Measurements from ENCODE around the gene CEP126.
"Not testable (repeated sequence)": the region's sequence is repeated elsewhere in the genome, so short reads cannot be mapped to it uniquely, and the experiment has no call there.

Gene CEP126

GRCh38 chr11:101994052-101994469, 79.3 kb downstream of the CEP126 start:
- not testable (repeated sequence) for H3K9ac ChIP-seq (ENCODE audit: low read depth, low read length); H3K4me1 ChIP-seq (ENCODE audit: insufficient read depth, low read length); H3K27me3 ChIP-seq (ENCODE audit: insufficient read depth, low read length); H3K9me3 ChIP-seq (ENCODE audit: insufficient read depth, low read depth, low read length); H3K27ac ChIP-seq (ENCODE audit: low read length); H3K4me3 ChIP-seq (ENCODE audit: low read length); H3K36me3 ChIP-seq (ENCODE audit: insufficient read depth, low read depth, low read length)

GRCh38 chr11:101996111-101996510, 81.3 kb downstream of the CEP126 start:
- Histone ChIP-seq H3K27ac (ENCODE audit: low read length) (no peak overlapping the region), H3K27me3 (ENCODE audit: insufficient read depth, low read length) (no peaks in the 10 kb centered on the region), H3K4me3 (ENCODE audit: low read length) (no peak overlapping the region), H3K4me1 (ENCODE audit: insufficient read depth, low read length) (no peaks in the 10 kb centered on the region), H3K9me3 (ENCODE audit: insufficient read depth, low read depth, low read length) (no peaks in the 10 kb centered on the region), H3K36me3 (ENCODE audit: insufficient read depth, low read depth, low read length) (no peaks in the 10 kb centered on the region), H3K9ac (ENCODE audit: low read depth, low read length) (no peak overlapping the region)

DNA sequence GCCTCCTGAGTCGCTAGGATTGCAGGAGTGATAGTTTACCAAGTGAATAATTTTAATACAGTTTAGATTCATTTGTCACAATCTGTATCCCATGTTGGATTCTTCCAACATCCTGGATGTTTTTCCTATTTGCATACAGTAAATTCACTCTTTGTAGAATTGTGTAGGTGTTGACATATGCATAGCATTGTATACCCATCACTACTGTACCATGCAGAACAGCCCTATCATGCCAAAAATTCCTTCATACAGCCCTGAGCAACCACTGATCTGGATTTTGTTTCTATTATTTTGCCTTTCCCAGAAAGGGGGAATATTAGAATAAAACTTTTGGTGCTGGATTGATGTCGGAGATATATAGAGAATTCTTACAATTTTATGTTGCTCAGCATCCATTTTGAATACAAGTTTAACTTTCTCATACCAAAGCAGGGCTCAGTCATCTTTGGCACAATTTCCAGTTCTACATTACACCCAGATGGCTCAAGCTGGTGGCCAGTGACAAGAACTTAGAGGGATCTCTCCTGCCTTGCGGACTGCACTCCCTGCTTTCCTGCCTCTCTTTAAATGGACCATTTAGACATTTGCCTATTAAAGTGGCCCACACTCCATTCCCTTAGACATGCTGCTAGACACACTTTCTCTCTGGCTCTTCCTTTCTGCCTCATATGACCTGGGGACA, 87.0 kb downstream of the CEP126 start:
- Histone ChIP-seq H3K9ac (ENCODE audit: low read depth, low read length) (no peak overlapping the region), H3K4me3 (ENCODE audit: low read length) (no peak overlapping the region), H3K27ac (ENCODE audit: low read length) (no peak overlapping the region), H3K4me1 (ENCODE audit: insufficient read depth, low read length) (no peaks in the 10 kb centered on the region; the same call in 1 of the 2 replicates), H3K27me3 (ENCODE audit: insufficient read depth, low read length) (no peaks in the 10 kb centered on the region), H3K36me3 (ENCODE audit: insufficient read depth, low read depth, low read length) (no peaks in the 10 kb centered on the region), H3K9me3 (ENCODE audit: insufficient read depth, low read depth, low read length) (no peaks in the 10 kb centered on the region)

DNA sequence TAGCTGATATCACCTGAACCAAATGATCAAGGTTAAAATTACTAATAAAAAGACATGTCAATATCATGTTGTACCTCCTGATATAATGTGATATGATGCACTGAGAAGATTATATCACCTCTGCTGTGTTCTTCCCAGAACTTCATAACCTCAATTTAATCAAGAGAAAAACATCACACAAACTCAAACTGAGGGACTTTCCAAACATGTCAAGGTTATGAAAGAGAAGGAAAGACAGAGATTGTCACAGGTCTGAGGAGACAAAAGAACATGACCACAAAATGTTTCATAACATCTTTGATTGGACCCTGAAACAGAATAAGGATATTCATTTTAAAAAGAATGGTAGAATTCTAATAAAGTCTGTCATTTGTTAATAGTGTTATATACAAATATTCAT, 89.4 kb downstream of the CEP126 start:
- H3K9me3 ChIP-seq (ENCODE audit: insufficient read depth, low read depth, low read length), result no peaks in the 10 kb centered on the region
- no peaks in the 10 kb centered on the region for H3K27me3 ChIP-seq (ENCODE audit: insufficient read depth, low read length)
- no peaks in the 10 kb centered on the region; the same call in 1 of the 2 replicates for H3K4me1 ChIP-seq (ENCODE audit: insufficient read depth, low read length)
- H3K27ac ChIP-seq (ENCODE audit: low read length), result no peak overlapping the region
- no peaks in the 10 kb centered on the region for H3K36me3 ChIP-seq (ENCODE audit: insufficient read depth, low read depth, low read length)
- H3K9ac ChIP-seq (ENCODE audit: low read depth, low read length), result no peak overlapping the region
- H3K4me3 ChIP-seq (ENCODE audit: low read length), result no peak overlapping the region

GRCh38 chr11:102005306-102005705, 90.5 kb downstream of the CEP126 start:
- Histone ChIP-seq H3K9ac (ENCODE audit: low read depth, low read length) (no peak overlapping the region), H3K4me1 (ENCODE audit: insufficient read depth, low read length) (no peaks in the 10 kb centered on the region; the same call in 1 of the 2 replicates), H3K27me3 (ENCODE audit: insufficient read depth, low read length) (no peaks in the 10 kb centered on the region), H3K27ac (ENCODE audit: low read length) (no peak overlapping the region), H3K4me3 (ENCODE audit: low read length) (no peak overlapping the region), H3K36me3 (ENCODE audit: insufficient read depth, low read depth, low read length) (no peaks in the 10 kb centered on the region), H3K9me3 (ENCODE audit: insufficient read depth, low read depth, low read length) (no peaks in the 10 kb centered on the region)

DNA sequence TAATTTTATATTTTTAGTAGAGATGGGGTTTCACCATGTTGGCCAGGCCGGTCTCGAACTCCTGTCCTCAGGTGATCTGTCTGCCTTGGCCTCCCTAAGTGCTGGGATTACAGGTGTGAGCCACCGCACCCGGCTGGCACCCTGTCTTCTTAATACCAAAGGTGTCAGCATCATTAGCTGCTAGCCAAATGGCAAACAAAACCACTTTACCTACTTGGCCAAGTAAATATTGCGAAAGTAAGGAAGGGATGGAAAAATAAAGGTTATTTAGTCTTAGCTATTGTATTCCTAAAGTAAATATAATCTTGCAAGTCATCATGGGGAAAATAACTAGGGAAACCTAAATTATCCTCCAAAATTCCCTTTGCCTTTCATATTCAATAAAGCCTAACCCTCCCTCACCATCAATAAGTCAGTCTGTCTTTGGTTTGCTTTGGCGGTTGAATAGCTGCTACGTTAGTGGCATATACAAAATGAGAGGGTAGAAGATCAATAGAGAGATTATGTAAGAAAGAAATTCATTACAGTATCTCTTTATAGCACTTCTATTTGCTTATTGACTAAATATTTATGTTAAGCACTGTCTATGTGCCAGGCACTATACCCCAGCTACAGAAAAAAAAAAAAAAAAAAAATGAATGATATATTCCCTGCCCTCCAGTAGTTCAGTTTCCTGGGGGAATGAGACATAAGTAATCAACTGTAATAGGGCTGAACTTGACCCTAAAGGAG, 92.2 kb downstream of the CEP126 start:
- no peak overlapping the region for H3K27ac ChIP-seq (ENCODE audit: low read length)
- no peaks in the 10 kb centered on the region for H3K27me3 ChIP-seq (ENCODE audit: insufficient read depth, low read length)
- H3K9ac ChIP-seq (ENCODE audit: low read depth, low read length), result no peak overlapping the region

GRCh38 chr11:102007567-102008437, 93.0 kb downstream of the CEP126 start:
- Histone ChIP-seq H3K4me3 (ENCODE audit: low read length) (no peak overlapping the region), H3K27me3 (ENCODE audit: insufficient read depth, low read length) (no peaks in the 10 kb centered on the region), H3K27ac (ENCODE audit: low read length) (no peak overlapping the region), H3K36me3 (ENCODE audit: insufficient read depth, low read depth, low read length) (no peaks in the 10 kb centered on the region), H3K9ac (ENCODE audit: low read depth, low read length) (no peak overlapping the region), H3K9me3 (ENCODE audit: insufficient read depth, low read depth, low read length) (no peaks in the 10 kb centered on the region), H3K4me1 (ENCODE audit: insufficient read depth, low read length) (no peaks in the 10 kb centered on the region; the same call in 1 of the 2 replicates)

More for the DNA sequence above, 92.2 kb downstream of the CEP126 start:
- Histone ChIP-seq H3K4me3 (ENCODE audit: low read length) (no peak overlapping the region), H3K9me3 (ENCODE audit: insufficient read depth, low read depth, low read length) (no peaks in the 10 kb centered on the region), H3K36me3 (ENCODE audit: insufficient read depth, low read depth, low read length) (no peaks in the 10 kb centered on the region), H3K4me1 (ENCODE audit: insufficient read depth, low read length) (no peaks in the 10 kb centered on the region; the same call in 1 of the 2 replicates)

- no peak overlapping the region for H3K27ac ChIP-seq (ENCODE audit: low read length)
- no peaks in the 10 kb centered on the region for H3K36me3 ChIP-seq (ENCODE audit: insufficient read depth, low read depth, low read length)
- no peaks in the 10 kb centered on the region for H3K27me3 ChIP-seq (ENCODE audit: insufficient read depth, low read length)
- no peak overlapping the region for H3K4me3 ChIP-seq (ENCODE audit: low read length)
- H3K9ac ChIP-seq (ENCODE audit: low read depth, low read length), result no peak overlapping the region
- no peaks in the 10 kb centered on the region for H3K4me1 ChIP-seq (ENCODE audit: insufficient read depth, low read length)
- no peaks in the 10 kb centered on the region for H3K9me3 ChIP-seq (ENCODE audit: insufficient read depth, low read depth, low read length)
Observed at GRCh38 chr11:102010776-102011494, 96.1 kb downstream of the CEP126 start.

DNA sequence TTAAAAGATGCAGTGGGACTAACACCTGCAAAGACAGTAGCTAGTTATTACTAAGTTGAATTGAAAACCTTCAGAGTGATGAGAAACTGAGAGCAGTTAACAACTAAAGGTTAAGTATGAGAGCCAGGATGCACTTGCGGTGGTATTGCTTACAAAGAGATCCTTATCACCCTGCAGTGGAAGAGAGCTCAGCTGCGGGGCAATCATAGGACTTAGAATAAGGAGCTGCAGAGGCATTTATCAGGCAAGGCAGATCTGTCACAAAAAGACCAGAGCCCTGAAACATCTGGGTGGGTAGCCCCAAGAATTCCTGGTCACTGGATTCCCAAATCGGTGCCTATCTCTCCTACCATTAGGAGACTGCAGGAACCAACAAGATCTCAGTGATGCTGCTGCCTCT, 98.1 kb downstream of the CEP126 start:
- no peaks in the 10 kb centered on the region for H3K4me1 ChIP-seq (ENCODE audit: insufficient read depth, low read length)
- no peak overlapping the region for H3K9ac ChIP-seq (ENCODE audit: low read depth, low read length)
- no peaks in the 10 kb centered on the region for H3K27me3 ChIP-seq (ENCODE audit: insufficient read depth, low read length)
- H3K27ac ChIP-seq (ENCODE audit: low read length), result no peak overlapping the region
- no peaks in the 10 kb centered on the region for H3K36me3 ChIP-seq (ENCODE audit: insufficient read depth, low read depth, low read length)
- H3K9me3 ChIP-seq (ENCODE audit: insufficient read depth, low read depth, low read length), result no peaks in the 10 kb centered on the region
- no peak overlapping the region for H3K4me3 ChIP-seq (ENCODE audit: low read length)

DNA sequence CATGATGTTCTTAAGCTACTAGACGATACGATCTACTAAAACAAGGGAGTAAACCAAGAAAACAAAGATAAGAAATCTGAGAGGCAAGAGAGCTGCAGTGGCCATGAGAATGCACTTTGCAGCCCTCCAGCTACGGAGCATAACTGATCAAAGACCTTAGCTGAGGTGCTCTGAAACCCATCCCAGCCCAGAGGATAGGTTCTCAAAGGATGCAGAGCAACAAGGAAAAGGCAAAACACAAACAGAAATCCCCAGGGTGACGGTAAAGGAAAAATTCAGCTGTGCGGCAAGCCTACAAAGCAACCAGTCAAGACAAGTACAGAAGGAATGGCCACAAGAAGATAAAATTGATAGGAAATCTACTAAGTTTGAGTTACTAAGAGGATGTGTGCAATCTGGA, 99.9 kb downstream of the CEP126 start:
- H3K9me3 ChIP-seq (ENCODE audit: insufficient read depth, low read depth, low read length), result no peaks in the 10 kb centered on the region
- H3K36me3 ChIP-seq (ENCODE audit: insufficient read depth, low read depth, low read length), result no peaks in the 10 kb centered on the region
- H3K27me3 ChIP-seq (ENCODE audit: insufficient read depth, low read length), result no peaks in the 10 kb centered on the region
- H3K27ac ChIP-seq (ENCODE audit: low read length), result no peak overlapping the region
- H3K9ac ChIP-seq (ENCODE audit: low read depth, low read length), result no peak overlapping the region
- H3K4me1 ChIP-seq (ENCODE audit: insufficient read depth, low read length), result no peaks in the 10 kb centered on the region
- H3K4me3 ChIP-seq (ENCODE audit: low read length), result no peak overlapping the region

GRCh38 chr11:102017026-102017425, 102.2 kb downstream of the CEP126 start:
- no peak overlapping the region for H3K4me3 ChIP-seq (ENCODE audit: low read length)
- no peaks in the 10 kb centered on the region for H3K36me3 ChIP-seq (ENCODE audit: insufficient read depth, low read depth, low read length)
- no peaks in the 10 kb centered on the region for H3K4me1 ChIP-seq (ENCODE audit: insufficient read depth, low read length)
- H3K27ac ChIP-seq (ENCODE audit: low read length), result no peak overlapping the region
- no peak overlapping the region for H3K9ac ChIP-seq (ENCODE audit: low read depth, low read length)
- H3K9me3 ChIP-seq (ENCODE audit: insufficient read depth, low read depth, low read length), result no peaks in the 10 kb centered on the region
- H3K27me3 ChIP-seq (ENCODE audit: insufficient read depth, low read length), result no peaks in the 10 kb centered on the region

Data from iPS-20b (cell line).